ENCODE data around the gene PMM2. TPM values are rescaled to one million over a fixed set of nuclear protein-coding genes. Genes with fewer than 3 reads are reported as not detected.

PMM2 gene
- total and polyA plus RNA-seq, 2 donors (not counting 1 experiment from before 2014, with no cell fraction given) = 15.8 to 47.5 TPM

DNA sequence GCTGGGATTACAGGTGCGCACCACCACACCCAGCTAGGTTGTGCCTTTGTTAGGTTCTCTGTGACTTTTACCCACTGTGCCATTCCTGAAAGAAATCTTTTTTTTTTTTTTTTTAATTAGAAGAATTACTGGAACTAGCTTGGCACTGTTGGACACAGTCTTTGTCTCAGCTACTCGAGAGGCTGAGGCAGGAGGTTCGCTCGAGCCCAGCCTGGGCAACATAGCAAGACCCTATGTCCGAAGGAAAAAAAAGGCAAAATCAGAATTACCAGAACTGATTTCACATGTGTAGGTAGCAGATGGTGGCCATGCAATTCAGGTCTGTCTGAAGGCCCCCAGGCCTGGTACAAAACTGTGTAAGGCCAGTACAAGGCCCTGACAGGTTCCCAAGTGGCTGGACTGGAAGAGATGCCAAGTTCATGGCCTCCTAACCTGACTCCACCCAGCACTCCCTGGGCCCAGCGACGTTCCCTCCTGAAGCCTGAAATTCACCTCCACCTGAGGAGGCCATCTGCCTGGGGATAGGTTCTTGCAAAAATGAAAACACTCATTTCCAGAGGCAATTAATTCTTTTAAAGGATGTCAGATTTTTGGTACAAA, 48.2 kb downstream of the PMM2 start:
- H3K27ac Mint-ChIP-seq = no peak overlapping the region
- CTCF ChIA-PET = interaction anchor here (0.6 kb wide), 1 partner anchor 316 kb away, joined by 5 read pairs; no protein-coding TSS in a partner anchor
- intact Hi-C loops (cut with micrococcal nuclease) = no loop called here

DNA sequence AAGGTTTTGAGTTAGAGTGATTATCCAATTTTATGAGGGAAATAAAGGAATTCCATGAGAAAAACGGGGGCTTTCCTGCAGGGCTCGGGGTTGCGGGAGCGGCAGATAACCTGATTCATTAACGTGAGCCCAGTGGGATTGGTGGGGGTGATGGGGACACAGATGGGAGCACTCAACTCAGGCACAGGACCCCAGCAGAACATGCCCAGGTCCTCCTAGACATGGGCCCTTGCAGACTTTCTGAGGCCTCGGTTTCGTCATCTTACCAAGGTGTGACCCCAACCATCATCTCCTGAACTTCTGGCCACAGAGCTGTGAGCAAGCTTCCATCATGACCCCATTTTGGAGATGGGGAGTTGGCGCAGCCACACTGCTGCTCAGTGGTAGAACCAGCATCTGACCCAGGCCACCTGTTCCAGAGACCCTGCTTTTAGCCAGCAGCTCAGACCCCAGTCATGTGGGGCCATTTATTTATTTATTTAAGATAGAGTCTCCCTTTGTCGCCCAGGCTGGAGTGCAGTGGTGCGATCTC, 48.8 kb downstream of the PMM2 start:
- Mint-ChIP-seq H3K27ac (no peak overlapping the region), H3K27me3 (no peaks in the 10 kb centered on the region), H3K4me1 (peaks cover 14% of the 10 kb centered on the region), H3K4me3 (no peak overlapping the region), H3K9me3 (ENCODE audit: insufficient read depth) (no peaks in the 10 kb centered on the region)
- Histone ChIP-seq H3K4me2 (replicated peaks; ENCODE audit: low read depth, low read length, poor library complexity, severe bottlenecking) (no peak overlapping the region), H3K9ac (ENCODE audit: low read length) (no peak overlapping the region), H3K27me3 (replicated peaks in 1 of 4; ENCODE audit: control extremely low read depth in 1 of 4, control insufficient read depth in 3 of 4, insufficient read depth in 4 of 4, low read length in 3 of 4) (no peaks in the 10 kb centered on the region), H2AFZ (ENCODE audit: insufficient read depth, low read depth, low read length, poor library complexity, severe bottlenecking) (no peak overlapping the region), H3K79me2 (ENCODE audit: control insufficient read depth, insufficient read depth, low read length) (no peaks in the 10 kb centered on the region), H3K4me1 (ENCODE audit: control insufficient read depth in 2 of 2, insufficient read depth in 2 of 2, low read length in 2 of 2) (peaks cover 7 to 9% of the 10 kb centered on the region in 2 donors), H3K36me3 (replicated peaks in 1 of 2; ENCODE audit: control extremely low read depth in 1 of 2, control insufficient read depth in 1 of 2, extremely low read depth in 1 of 2, insufficient read depth in 2 of 2, low read length in 1 of 2) (peaks cover 0 to 11% of the 10 kb centered on the region in 2 experiments), H3K9me3 (ENCODE audit: control extremely low read depth in 1 of 3, control insufficient read depth in 2 of 3, insufficient read depth in 1 of 3, low read length in 2 of 3) (no peaks in the 10 kb centered on the region), H4K20me1 (ENCODE audit: control insufficient read depth, insufficient read depth, low read length, poor library complexity, severe bottlenecking) (peaks cover 12% of the 10 kb centered on the region), H3K27ac (ENCODE audit: low read length in 2 of 2) (no peak overlapping the region), H3K4me3 (ENCODE audit: control extremely low read depth in 1 of 5, extremely low read depth in 1 of 5, insufficient read depth in 1 of 5, low read depth in 2 of 5, low read length in 4 of 5) (no peak overlapping the region)
- no peak for TF ChIP-seq EZH2 (IDR thresholded peaks at IDR 0.05; ENCODE audit: borderline replicate concordance, insufficient read depth, low read depth, low read length, poor library complexity, severe bottlenecking)
- TF ChIP-seq, protein P1, sequence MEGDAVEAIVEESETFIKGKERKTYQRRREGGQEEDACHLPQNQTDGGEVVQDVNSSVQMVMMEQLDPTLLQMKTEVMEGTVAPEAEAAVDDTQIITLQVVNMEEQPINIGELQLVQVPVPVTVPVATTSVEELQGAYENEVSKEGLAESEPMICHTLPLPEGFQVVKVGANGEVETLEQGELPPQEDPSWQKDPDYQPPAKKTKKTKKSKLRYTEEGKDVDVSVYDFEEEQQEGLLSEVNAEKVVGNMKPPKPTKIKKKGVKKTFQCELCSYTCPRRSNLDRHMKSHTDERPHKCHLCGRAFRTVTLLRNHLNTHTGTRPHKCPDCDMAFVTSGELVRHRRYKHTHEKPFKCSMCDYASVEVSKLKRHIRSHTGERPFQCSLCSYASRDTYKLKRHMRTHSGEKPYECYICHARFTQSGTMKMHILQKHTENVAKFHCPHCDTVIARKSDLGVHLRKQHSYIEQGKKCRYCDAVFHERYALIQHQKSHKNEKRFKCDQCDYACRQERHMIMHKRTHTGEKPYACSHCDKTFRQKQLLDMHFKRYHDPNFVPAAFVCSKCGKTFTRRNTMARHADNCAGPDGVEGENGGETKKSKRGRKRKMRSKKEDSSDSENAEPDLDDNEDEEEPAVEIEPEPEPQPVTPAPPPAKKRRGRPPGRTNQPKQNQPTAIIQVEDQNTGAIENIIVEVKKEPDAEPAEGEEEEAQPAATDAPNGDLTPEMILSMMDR (IDR thresholded peaks at IDR 0.05) = no peak
- WGBS (ENCODE audit: insufficient coverage) = 100% methylated on average over 10 of the region's 10 CpGs
- POLR2A ChIA-PET = no interaction called here
- intact Hi-C loops (cut with micrococcal nuclease) = no loop called here
- ATAC-seq (ENCODE audit: low read depth) (no peak), DNase-seq (no peak)
- CTCF ChIA-PET = no interaction called here

More for the DNA sequence above, 48.2 kb downstream of the PMM2 start:
- TF ChIP-seq, protein P1 (IDR thresholded peaks at IDR 0.05) = no peak
- TF ChIP-seq EZH2 (IDR thresholded peaks at IDR 0.05; ENCODE audit: borderline replicate concordance, insufficient read depth, low read depth, low read length, poor library complexity, severe bottlenecking) = no peak
- Histone ChIP-seq H3K9ac (ENCODE audit: low read length) (no peak overlapping the region), H3K79me2 (ENCODE audit: control insufficient read depth, insufficient read depth, low read length) (no peaks in the 10 kb centered on the region), H3K4me3 (ENCODE audit: control extremely low read depth in 1 of 5, extremely low read depth in 1 of 5, insufficient read depth in 1 of 5, low read depth in 2 of 5, low read length in 4 of 5) (no peak overlapping the region), H3K27ac (ENCODE audit: low read length in 2 of 2) (no peak overlapping the region), H3K27me3 (replicated peaks in 1 of 4; ENCODE audit: control extremely low read depth in 1 of 4, control insufficient read depth in 3 of 4, insufficient read depth in 4 of 4, low read length in 3 of 4) (no peaks in the 10 kb centered on the region), H2AFZ (ENCODE audit: insufficient read depth, low read depth, low read length, poor library complexity, severe bottlenecking) (no peak overlapping the region), H4K20me1 (ENCODE audit: control insufficient read depth, insufficient read depth, low read length, poor library complexity, severe bottlenecking) (peaks cover 12% of the 10 kb centered on the region), H3K9me3 (ENCODE audit: control extremely low read depth in 1 of 3, control insufficient read depth in 2 of 3, insufficient read depth in 1 of 3, low read length in 2 of 3) (no peaks in the 10 kb centered on the region), H3K4me1 (ENCODE audit: control insufficient read depth in 2 of 2, insufficient read depth in 2 of 2, low read length in 2 of 2) (peaks cover 7 to 9% of the 10 kb centered on the region in 2 donors), H3K36me3 (replicated peaks in 1 of 2; ENCODE audit: control extremely low read depth in 1 of 2, control insufficient read depth in 1 of 2, extremely low read depth in 1 of 2, insufficient read depth in 2 of 2, low read length in 1 of 2) (peaks cover 0 to 11% of the 10 kb centered on the region in 2 experiments), H3K4me2 (replicated peaks; ENCODE audit: low read depth, low read length, poor library complexity, severe bottlenecking) (no peak overlapping the region)
- ATAC-seq (ENCODE audit: low read depth) = no peak
- no peak for DNase-seq
- no peak overlapping the region for H3K4me3 Mint-ChIP-seq
- POLR2A ChIA-PET = interaction anchor here (0.6 kb wide), 1 partner anchor 288 kb away, joined by 5 read pairs; no protein-coding TSS in a partner anchor
- H3K4me1 Mint-ChIP-seq = peaks cover 11% of the 10 kb centered on the region
- H3K27me3 Mint-ChIP-seq = no peaks in the 10 kb centered on the region
- no peaks in the 10 kb centered on the region for H3K9me3 Mint-ChIP-seq (ENCODE audit: insufficient read depth)
- 100% methylated on average over 5 of the region's 7 CpGs for WGBS (ENCODE audit: insufficient coverage)

Data from B cell (primary cell).